A549 (cell line): ENCODE measurements around the gene FLYWCH1. TPM values are rescaled to one million over a fixed set of nuclear protein-coding genes. Genes with fewer than 3 reads are reported as not detected.

Source experiments
- ATAC-seq, 2 experiments: fragments of 200-7000 bp in 1 of 2; fragments of >200 bp in 1 of 2; cut with Nextera tagmentation in 1 of 2; cut with Tn5 transposase in 1 of 2; 3 replicates each; pipeline versions ENCODE4 v1.8.0 to v1.9.1; 2018 to 2020; ENCODE audit warnings: mild to moderate bottlenecking in 1 of 2, moderate library complexity in 1 of 2
- CTCF ChIA-PET: fragments of 300-600 bp; sonication (Branson Sonifier 250); formaldehyde crosslinking; extraction: SDS; loops from one replicate; lab custom pipeline; 2021; ENCODE audit warnings: antibody characterized with exemption, inconsistent platforms; lab: Yijun Ruan, JAX
- POLR2A ChIA-PET: fragments of 350-600 bp; formaldehyde crosslinking; extraction: SDS; loops from one replicate; lab custom pipeline; 2021; ENCODE audit warnings: antibody characterized with exemption, inconsistent platforms; lab: Yijun Ruan, JAX
- DNase-seq, 2 experiments: peaks; one replicate each; pipeline versions ENCODE4 v3.0.0 to v3.0.0-alpha.2; 2011 to 2016; ENCODE audit warnings: low read depth in 1 of 2, low spot score in 1 of 2
- FAIRE-seq: peaks from 2 replicates; lab custom pipeline; 2011; peaks lifted over from hg19 to GRCh38; lab: Jason Lieb, UNC
- H3K27ac ChIP-seq, 2 experiments: fragments of >200 bp; sonication (Bioruptor Twin); formaldehyde crosslinking; 3 replicates each; pipeline ENCODE4 v1.5.1; 2016 to 2017
- H3K4me1 ChIP-seq: fragments of >200 bp; sonication (Bioruptor Twin); formaldehyde crosslinking; 3 replicates; pipeline ENCODE4 v1.6.1; 2016
- H3K4me2 ChIP-seq: fragments of >200 bp; sonication (Bioruptor Twin); formaldehyde crosslinking; 3 replicates; pipeline ENCODE4 v1.6.1; 2016
- H3K4me3 ChIP-seq: fragments of >200 bp; sonication (Bioruptor Twin); formaldehyde crosslinking; 3 replicates; pipeline ENCODE4 v1.5.1; 2016
- H3K9me3 ChIP-seq: fragments of >200 bp; sonication (Bioruptor Twin); formaldehyde crosslinking; 3 replicates; pipeline ENCODE4 v1.6.1; 2016
- BHLHE40 ChIP-seq: IDR thresholded peaks from 2 replicates; pipeline ENCODE4 v1.6.1; 2012; ENCODE audit warnings: low read depth, low read length, inconsistent platforms
- CBX8 ChIP-seq: fragments of 200-600 bp; sonication (generic); IDR thresholded peaks from 2 replicates; pipeline ENCODE4 v1.6.1; 2016
- CEBPB ChIP-seq, 2 experiments: fragments of >200 bp in 1 of 2; sonication (Bioruptor Twin) in 1 of 2; formaldehyde crosslinking in 1 of 2; IDR thresholded peaks; 2 replicates each; pipeline ENCODE4 v1.6.1; 2012 to 2016
- CHD4 ChIP-seq: fragments of 200-600 bp; sonication (generic); IDR thresholded peaks from 2 replicates; pipeline ENCODE4 v1.6.1; 2016; ENCODE audit warnings: antibody characterized with exemption, mild to moderate bottlenecking, borderline replicate concordance
- EHMT2 ChIP-seq: fragments of 200-600 bp; sonication (generic); IDR thresholded peaks from 2 replicates; pipeline ENCODE4 v1.6.1; 2016; ENCODE audit warnings: antibody characterized with exemption, low read depth, mild to moderate bottlenecking, moderate library complexity
- EP300 ChIP-seq, 2 experiments: fragments of >200 bp; sonication (Bioruptor Twin); formaldehyde crosslinking; IDR thresholded peaks; 2 replicates in 1 of 2; 3 replicates in 1 of 2; pipeline ENCODE4 v1.6.1; 2016 to 2017
- FOXS1 ChIP-seq: fragments of 250-450 bp; sonication (Bioruptor Pico); IDR thresholded peaks from 2 replicates; pipeline ENCODE4 v1.5.0; 2020; ENCODE audit warnings: mild to moderate bottlenecking, moderate library complexity
- GATA3 ChIP-seq: IDR thresholded peaks from 2 replicates; pipeline ENCODE4 v1.6.1; 2012; ENCODE audit warnings: borderline replicate concordance
- HEYL ChIP-seq: fragments of 250-450 bp; sonication (Bioruptor Pico); IDR thresholded peaks from 2 replicates; pipeline ENCODE4 v1.8.0; 2021; ENCODE audit warnings: mild to moderate bottlenecking, moderate library complexity
- JUN ChIP-seq, 2 experiments: fragments of >200 bp; sonication (Bioruptor Twin); formaldehyde crosslinking; IDR thresholded peaks; 2 replicates in 1 of 2; 3 replicates in 1 of 2; pipeline ENCODE4 v1.6.1; 2016 to 2017
- KDM5A ChIP-seq: fragments of 200-600 bp; sonication (generic); IDR thresholded peaks from 2 replicates; pipeline ENCODE4 v1.6.1; 2016; ENCODE audit warnings: antibody characterized with exemption, mild to moderate bottlenecking
- MAFK ChIP-seq: fragments of 450-650 bp; IDR thresholded peaks from 2 replicates; pipeline ENCODE4 v1.6.1; 2014; ENCODE audit not compliant: partially characterized antibody
- MAZ ChIP-seq: fragments of 150-350 bp; IDR thresholded peaks from 2 replicates; pipeline ENCODE4 v1.6.1; 2014; ENCODE audit warnings: antibody characterized with exemption, low read depth, low read length, borderline replicate concordance
- NR3C1 ChIP-seq: fragments of >200 bp; sonication (Bioruptor Twin); formaldehyde crosslinking; IDR thresholded peaks from 3 replicates; pipeline ENCODE4 v1.6.1; 2017
- PHF8 ChIP-seq: fragments of 200-600 bp; sonication (generic); IDR thresholded peaks from 2 replicates; pipeline ENCODE4 v1.6.1; 2016; ENCODE audit warnings: low read depth, mild to moderate bottlenecking, antibody characterized with exemption, moderate library complexity, borderline replicate concordance
- POLR2A ChIP-seq: IDR thresholded peaks from 2 replicates; pipeline ENCODE4 v1.6.1; 2012; ENCODE audit warnings: mild to moderate bottlenecking, low read length
- SMC3 ChIP-seq: fragments of >200 bp; sonication (Bioruptor Twin); formaldehyde crosslinking; IDR thresholded peaks from 3 replicates; pipeline ENCODE4 v1.6.1; 2018; ENCODE audit warnings: inconsistent platforms
- ZFP36 ChIP-seq: fragments of 450-650 bp; IDR thresholded peaks from 2 replicates; pipeline ENCODE4 v1.6.1; 2014; ENCODE audit warnings: borderline replicate concordance; ENCODE audit not compliant: partially characterized antibody
- ZSCAN20 ChIP-seq: fragments of 250-450 bp; sonication (Bioruptor Pico); IDR thresholded peaks from 2 replicates; pipeline ENCODE4 v1.8.0; 2022; ENCODE audit warnings: mild to moderate bottlenecking, moderate library complexity
- WGBS: methylation state at CpG from one replicate; pipeline ENCODE4 v1.1.6; 2017; ENCODE audit errors: missing lambda C conversion rate; 5-methylcytosine and 5-hydroxymethylcytosine counted together
- polyA plus RNA-seq, 4 experiments: library from polyadenylated mRNA; depleted of rRNA in 3 of 4; stranded (reverse); fragments of >200 nt; fragmentation: RNase III in 1 of 4; extraction: RNeasy Plus Mini Kit Qiagen cat#74134 plus additional on column Dnase treatment in 1 of 4; gene quantifications; 2 replicates in 3 of 4; 3 replicates in 1 of 4; pipeline ENCODE4 v1.2.3, GENCODE V29; 2011 to 2017
- TF ChIP-seq, protein P1 (sequence below): fragments of 450-650 bp; IDR thresholded peaks from 2 replicates; pipeline ENCODE4 v1.6.1; 2014; ENCODE audit warnings: antibody characterized with exemption
- TF ChIP-seq, protein P2 (sequence below): fragments of 250-450 bp; sonication (Bioruptor Pico); IDR thresholded peaks from 2 replicates; pipeline ENCODE4 v1.5.0; 2021; ENCODE audit warnings: mild to moderate bottlenecking, moderate library complexity, borderline replicate concordance
- TF ChIP-seq, protein P3 (sequence below): IDR thresholded peaks from 2 replicates; pipeline ENCODE4 v1.6.1; 2012; ENCODE audit warnings: low read depth, borderline replicate concordance
- TF ChIP-seq, protein P4 (sequence below): fragments of >200 bp; sonication (Bioruptor Twin); formaldehyde crosslinking; IDR thresholded peaks from 3 replicates; pipeline ENCODE4 v1.6.1; 2016

FLYWCH1 gene
- polyA plus RNA-seq, 2 of the 4 experiments (the other 2 are of a cell fraction): 9.3 to 22.5 TPM

DNA sequence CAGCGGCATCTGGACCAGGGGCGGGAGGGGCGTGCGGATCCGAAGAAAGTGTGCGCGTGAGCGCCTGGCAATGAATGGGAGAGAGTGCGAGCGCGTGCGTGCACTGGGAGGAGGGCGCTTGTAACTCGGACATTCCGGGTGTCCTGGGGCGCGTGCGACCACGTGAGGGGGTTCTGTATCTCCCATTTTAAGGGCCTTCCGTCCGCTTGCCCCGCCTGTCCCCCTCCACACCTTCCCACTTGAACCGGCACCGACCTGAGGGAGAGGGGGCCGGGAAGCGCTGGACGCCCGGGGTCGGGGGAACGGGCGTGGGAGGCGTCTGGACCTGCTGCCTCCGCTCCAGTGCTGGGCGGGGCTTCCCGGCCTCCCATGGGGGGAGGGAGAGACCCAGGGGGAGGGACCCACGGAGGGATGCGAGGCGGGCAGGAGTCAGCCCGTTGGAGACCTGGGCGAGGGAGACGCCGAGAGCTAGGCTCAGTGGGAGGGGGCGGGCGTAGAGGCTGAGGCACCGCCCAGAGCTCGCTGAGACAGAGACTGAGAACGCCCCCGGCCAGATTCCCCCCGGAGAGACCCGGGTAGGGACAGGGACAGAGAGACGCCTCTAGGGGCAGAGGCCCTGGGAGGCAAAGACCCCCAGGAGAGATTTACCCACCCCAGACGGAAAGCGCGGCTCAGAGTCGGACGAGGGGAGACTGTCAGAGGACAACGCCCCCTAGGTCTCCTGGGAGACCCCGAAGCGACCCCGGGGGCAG lies 52.2 kb downstream of the FLYWCH1 start, which contains the start of gene KREMEN2 (continued):
- TF ChIP-seq, protein P1, sequence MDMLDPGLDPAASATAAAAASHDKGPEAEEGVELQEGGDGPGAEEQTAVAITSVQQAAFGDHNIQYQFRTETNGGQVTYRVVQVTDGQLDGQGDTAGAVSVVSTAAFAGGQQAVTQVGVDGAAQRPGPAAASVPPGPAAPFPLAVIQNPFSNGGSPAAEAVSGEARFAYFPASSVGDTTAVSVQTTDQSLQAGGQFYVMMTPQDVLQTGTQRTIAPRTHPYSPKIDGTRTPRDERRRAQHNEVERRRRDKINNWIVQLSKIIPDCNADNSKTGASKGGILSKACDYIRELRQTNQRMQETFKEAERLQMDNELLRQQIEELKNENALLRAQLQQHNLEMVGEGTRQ: peak; percentile 70
- TF ChIP-seq, protein P2, sequence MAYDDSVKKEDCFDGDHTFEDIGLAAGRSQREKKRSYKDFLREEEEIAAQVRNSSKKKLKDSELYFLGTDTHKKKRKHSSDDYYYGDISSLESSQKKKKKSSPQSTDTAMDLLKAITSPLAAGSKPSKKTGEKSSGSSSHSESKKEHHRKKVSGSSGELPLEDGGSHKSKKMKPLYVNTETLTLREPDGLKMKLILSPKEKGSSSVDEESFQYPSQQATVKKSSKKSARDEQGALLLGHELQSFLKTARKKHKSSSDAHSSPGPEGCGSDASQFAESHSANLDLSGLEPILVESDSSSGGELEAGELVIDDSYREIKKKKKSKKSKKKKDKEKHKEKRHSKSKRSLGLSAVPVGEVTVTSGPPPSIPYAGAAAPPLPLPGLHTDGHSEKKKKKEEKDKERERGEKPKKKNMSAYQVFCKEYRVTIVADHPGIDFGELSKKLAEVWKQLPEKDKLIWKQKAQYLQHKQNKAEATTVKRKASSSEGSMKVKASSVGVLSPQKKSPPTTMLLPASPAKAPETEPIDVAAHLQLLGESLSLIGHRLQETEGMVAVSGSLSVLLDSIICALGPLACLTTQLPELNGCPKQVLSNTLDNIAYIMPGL (CRISPR knock-in tag): no peak
- TF ChIP-seq, protein P3, sequence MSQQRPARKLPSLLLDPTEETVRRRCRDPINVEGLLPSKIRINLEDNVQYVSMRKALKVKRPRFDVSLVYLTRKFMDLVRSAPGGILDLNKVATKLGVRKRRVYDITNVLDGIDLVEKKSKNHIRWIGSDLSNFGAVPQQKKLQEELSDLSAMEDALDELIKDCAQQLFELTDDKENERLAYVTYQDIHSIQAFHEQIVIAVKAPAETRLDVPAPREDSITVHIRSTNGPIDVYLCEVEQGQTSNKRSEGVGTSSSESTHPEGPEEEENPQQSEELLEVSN: peak; percentile 40; the same call in 1 of the 2 replicates
- TF ChIP-seq MAZ (0 out of 2 replicates have a peak, but pooled peaks have one; percentile 17), EHMT2 (no peak), CEBPB (IDR thresholded peaks at IDR 0.05) (no peak), CHD4 (no peak), CBX8 (no peak), KDM5A (no peak), PHF8 (no peak), GATA3 (no peak), JUN (IDR thresholded peaks at IDR 0.05) (no peak; a peak in 1 of 5 replicates), FOXS1 (CRISPR knock-in tag) (no peak), HEYL (CRISPR knock-in tag) (no peak), EP300 (IDR thresholded peaks at IDR 0.05) (no peak), NR3C1 (no peak), POLR2A (peak; percentile 36), BHLHE40 (peak; percentile 17; the same call in 1 of the 2 replicates), MAFK (no peak)
- TF ChIP-seq, protein P4, sequence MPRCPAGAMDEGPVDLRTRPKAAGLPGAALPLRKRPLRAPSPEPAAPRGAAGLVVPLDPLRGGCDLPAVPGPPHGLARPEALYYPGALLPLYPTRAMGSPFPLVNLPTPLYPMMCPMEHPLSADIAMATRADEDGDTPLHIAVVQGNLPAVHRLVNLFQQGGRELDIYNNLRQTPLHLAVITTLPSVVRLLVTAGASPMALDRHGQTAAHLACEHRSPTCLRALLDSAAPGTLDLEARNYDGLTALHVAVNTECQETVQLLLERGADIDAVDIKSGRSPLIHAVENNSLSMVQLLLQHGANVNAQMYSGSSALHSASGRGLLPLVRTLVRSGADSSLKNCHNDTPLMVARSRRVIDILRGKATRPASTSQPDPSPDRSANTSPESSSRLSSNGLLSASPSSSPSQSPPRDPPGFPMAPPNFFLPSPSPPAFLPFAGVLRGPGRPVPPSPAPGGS: no peak

DNA sequence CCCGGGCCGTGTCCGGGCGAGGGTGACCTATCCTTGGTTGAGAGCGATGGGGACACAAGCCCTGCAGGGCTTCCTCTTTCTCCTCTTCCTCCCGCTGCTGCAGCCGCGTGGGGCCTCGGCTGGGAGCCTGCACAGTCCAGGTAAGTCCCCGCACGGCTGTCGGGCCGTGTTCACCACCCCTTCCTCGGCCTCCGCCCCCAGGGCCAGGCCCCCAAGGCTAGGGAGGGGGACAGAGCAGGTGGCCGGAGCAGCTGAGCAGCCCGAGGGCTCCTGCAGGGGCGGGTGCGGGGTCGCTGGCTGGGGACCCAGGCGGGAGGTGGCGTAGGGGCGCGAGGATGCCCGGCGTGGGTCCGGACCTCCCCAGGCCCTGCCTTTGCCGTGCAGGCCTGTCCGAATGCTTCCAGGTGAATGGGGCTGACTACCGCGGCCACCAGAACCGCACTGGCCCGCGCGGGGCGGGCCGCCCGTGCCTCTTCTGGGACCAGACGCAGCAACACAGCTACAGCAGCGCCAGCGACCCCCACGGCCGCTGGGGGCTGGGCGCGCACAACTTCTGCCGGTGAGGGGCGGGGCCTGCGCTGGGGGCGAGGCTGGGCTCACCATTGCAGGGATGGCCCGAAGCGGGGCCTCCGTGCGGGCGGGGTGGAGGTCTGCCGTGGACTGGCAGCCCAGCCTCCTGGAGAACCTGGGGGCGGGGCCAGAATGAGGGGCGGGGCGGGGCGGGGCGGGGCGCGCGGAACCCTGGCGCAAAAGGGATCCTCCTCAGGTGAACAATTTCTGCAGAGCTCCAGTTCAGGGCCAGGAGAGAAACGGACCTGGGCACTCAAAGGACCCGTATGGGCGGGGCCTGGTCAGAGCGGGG lies 53.0 kb downstream of the FLYWCH1 start:
- Histone ChIP-seq H3K4me2 (peak overlapping the region; percentile 100), H3K9me3 (no peaks in the 10 kb centered on the region), H3K4me1 (peaks cover 15% of the 10 kb centered on the region; the same call in 2 of the 3 replicates), H3K4me3 (peak overlapping the region; percentile 51), H3K27ac (peak overlapping the region; percentile 35 to 78; a peak in 5 of 6 replicates)
- DNase-seq (peak; percentile 84 to 88), ATAC-seq (peak; percentile 12 to 59), FAIRE-seq (no peak)
- TF ChIP-seq MAFK (no peak), ZSCAN20 (CRISPR knock-in tag) (no peak), CHD4 (no peak), ZFP36 (no peak), FOXS1 (CRISPR knock-in tag) (no peak), SMC3 (no peak)
- ChIA-PET CTCF (interaction anchor here (0.6 to 8.1 kb wide), 8 partner anchors 8 to 67 kb away, joined by 3 to 97 read pairs (median 3); no protein-coding TSS in a partner anchor), POLR2A (interaction anchor here (0.6 to 1.1 kb wide), 5 partner anchors 15 to 210 kb away, joined by 3 to 6 read pairs (median 5); partner anchors contain the start of gene PKMYT1)
- 0% methylated on average over 13 of the region's 68 CpGs for WGBS
